Stomach smooth muscle (tissue), 2 donors: Measurements from ENCODE around the gene ARHGEF28.

ENCODE experiments used
- H3K27ac ChIP-seq: one replicate; pipeline ENCODE4 v1.7.0; 2013; ENCODE audit warnings: mild to moderate bottlenecking, low read length, inconsistent platforms
- H3K27me3 ChIP-seq, 2 donors: one replicate each; pipeline ENCODE4 v1.7.0; 2013; ENCODE audit warnings: low read length in 2 of 2; ENCODE audit not compliant: insufficient read depth in 2 of 2, control insufficient read depth in 1 of 2
- H3K36me3 ChIP-seq, 2 donors: one replicate each; pipeline ENCODE4 v1.7.0; 2013; ENCODE audit warnings: low read length in 2 of 2; ENCODE audit not compliant: control insufficient read depth in 2 of 2, insufficient read depth in 2 of 2
- H3K4me1 ChIP-seq: one replicate; pipeline ENCODE4 v1.7.0; 2013; ENCODE audit warnings: low read length; ENCODE audit not compliant: control insufficient read depth, insufficient read depth
- H3K4me3 ChIP-seq, 2 donors: one replicate each; pipeline ENCODE4 v1.7.0; 2013; ENCODE audit warnings: low read length in 2 of 2
- H3K9ac ChIP-seq, 2 donors: one replicate each; pipeline ENCODE4 v1.7.0; 2013; ENCODE audit warnings: low read length in 2 of 2, mild to moderate bottlenecking in 1 of 2
- H3K9me3 ChIP-seq, 2 donors: one replicate each; pipeline ENCODE4 v1.7.0; 2013; ENCODE audit warnings: low read length in 2 of 2; ENCODE audit not compliant: control insufficient read depth in 2 of 2
- donor health status: healthy.
- donor health status: Pancreatic carcinoma.

Gene ARHGEF28

GRCh38 chr5:73858776-73859175 lies 232.8 kb downstream of the ARHGEF28 start:
- Histone ChIP-seq H3K9ac (no peak overlapping the region), H3K27me3 (no peaks in the 10 kb centered on the region), H3K27ac (no peak overlapping the region), H3K4me3 (no peak overlapping the region), H3K9me3 (no peaks in the 10 kb centered on the region), H3K36me3 (no peaks in the 10 kb centered on the region), H3K4me1 (no peaks in the 10 kb centered on the region)

GRCh38 chr5:73859696-73860095 lies 233.7 kb downstream of the ARHGEF28 start:
- Histone ChIP-seq H3K4me3 (no peak overlapping the region), H3K36me3 (no peaks in the 10 kb centered on the region), H3K27ac (no peak overlapping the region), H3K9ac (no peak overlapping the region), H3K9me3 (no peaks in the 10 kb centered on the region), H3K4me1 (no peaks in the 10 kb centered on the region), H3K27me3 (no peaks in the 10 kb centered on the region)

- H3K9ac ChIP-seq: no peak overlapping the region
- no peaks in the 10 kb centered on the region for H3K9me3 ChIP-seq
- H3K27ac ChIP-seq: no peak overlapping the region
- H3K4me1 ChIP-seq: no peaks in the 10 kb centered on the region
- no peaks in the 10 kb centered on the region for H3K36me3 ChIP-seq
- H3K4me3 ChIP-seq: no peak overlapping the region
- no peaks in the 10 kb centered on the region for H3K27me3 ChIP-seq
Observed at GRCh38 chr5:73861313-73861988, 235.5 kb downstream of the ARHGEF28 start.

GRCh38 chr5:73862796-73863195 lies 236.8 kb downstream of the ARHGEF28 start:
- Histone ChIP-seq H3K9ac (no peak overlapping the region), H3K27me3 (no peaks in the 10 kb centered on the region), H3K27ac (no peak overlapping the region), H3K36me3 (no peaks in the 10 kb centered on the region), H3K4me1 (no peaks in the 10 kb centered on the region), H3K9me3 (no peaks in the 10 kb centered on the region), H3K4me3 (no peak overlapping the region)

- H3K9ac ChIP-seq: no peak overlapping the region
- no peak overlapping the region for H3K27ac ChIP-seq
- H3K36me3 ChIP-seq: no peaks in the 10 kb centered on the region
- H3K4me3 ChIP-seq: no peak overlapping the region
- no peaks in the 10 kb centered on the region for H3K4me1 ChIP-seq
- no peaks in the 10 kb centered on the region for H3K9me3 ChIP-seq
- H3K27me3 ChIP-seq: no peaks in the 10 kb centered on the region
Observed at GRCh38 chr5:73863876-73864275, 237.9 kb downstream of the ARHGEF28 start.

GRCh38 chr5:73865315-73865714 lies 239.3 kb downstream of the ARHGEF28 start:
- Histone ChIP-seq H3K4me1 (no peaks in the 10 kb centered on the region), H3K36me3 (no peaks in the 10 kb centered on the region), H3K9me3 (no peaks in the 10 kb centered on the region), H3K27me3 (no peaks in the 10 kb centered on the region), H3K27ac (no peak overlapping the region), H3K4me3 (no peak overlapping the region), H3K9ac (no peak overlapping the region)

- Histone ChIP-seq H3K4me1 (no peaks in the 10 kb centered on the region), H3K36me3 (no peaks in the 10 kb centered on the region), H3K4me3 (no peak overlapping the region)
Observed at GRCh38 chr5:73867345-73868335, 241.6 kb downstream of the ARHGEF28 start.

GRCh38 chr5:73883646-73884045 lies 257.6 kb downstream of the ARHGEF28 start:
- H3K9ac ChIP-seq: no peak overlapping the region
- no peaks in the 10 kb centered on the region for H3K4me1 ChIP-seq
- H3K36me3 ChIP-seq: peaks cover 0 to 3% of the 10 kb centered on the region in 2 donors
- no peaks in the 10 kb centered on the region for H3K9me3 ChIP-seq
- H3K4me3 ChIP-seq: no peak overlapping the region
- H3K27me3 ChIP-seq: no peaks in the 10 kb centered on the region
- no peak overlapping the region for H3K27ac ChIP-seq

More at GRCh38 chr5:73867345-73868335, 241.6 kb downstream of the ARHGEF28 start:
- H3K27ac ChIP-seq: no peak overlapping the region
- H3K27me3 ChIP-seq: no peaks in the 10 kb centered on the region
- H3K9ac ChIP-seq: no peak overlapping the region
- H3K9me3 ChIP-seq: no peaks in the 10 kb centered on the region

GRCh38 chr5:73887688-73888087 lies 261.7 kb downstream of the ARHGEF28 start:
- Histone ChIP-seq H3K27ac (no peak overlapping the region), H3K9ac (no peak overlapping the region), H3K4me3 (no peak overlapping the region), H3K9me3 (no peaks in the 10 kb centered on the region), H3K4me1 (no peaks in the 10 kb centered on the region), H3K36me3 (peaks cover 0 to 3% of the 10 kb centered on the region in 2 donors), H3K27me3 (no peaks in the 10 kb centered on the region)

GRCh38 chr5:73890569-73890968 lies 264.6 kb downstream of the ARHGEF28 start:
- Histone ChIP-seq H3K36me3 (peaks cover 0 to 5% of the 10 kb centered on the region in 2 donors), H3K4me1 (no peaks in the 10 kb centered on the region), H3K9me3 (no peaks in the 10 kb centered on the region), H3K27me3 (no peaks in the 10 kb centered on the region), H3K27ac (no peak overlapping the region), H3K9ac (no peak overlapping the region), H3K4me3 (no peak overlapping the region)
